ENCODE measurements around the gene NAA25. TPM values are rescaled to one million over a fixed set of nuclear protein-coding genes. Genes with fewer than 3 reads are reported as not detected.
"Not testable (repeated sequence)": the region's sequence is repeated elsewhere in the genome, so short reads cannot be mapped to it uniquely, and the experiment has no call there.

Gene NAA25
- polyA plus RNA-seq, 3 donors from 2014 or later = 3.9 to 20.3 (median 9.4) TPM

GRCh38 chr12:112022241-112023016, 86.2 kb downstream of the NAA25 start:
- Mint-ChIP-seq H3K4me1 (peaks cover 20 to 31% of the 10 kb centered on the region in 2 donors), H3K27ac (peak overlapping the region in 4 of 6 donors; percentile 14 to 76 (median 56)), H3K9me3 (no peaks in the 10 kb centered on the region), H3K27me3 (ENCODE audit: low read depth in 3 of 3) (peaks cover 0 to 2% (median 2%) of the 10 kb centered on the region in 3 donors), H3K36me3 (peaks cover 8 to 21% (median 8%) of the 10 kb centered on the region in 3 donors), H3K4me3 (no peak overlapping the region)
- no peak for DNase-seq

GRCh38 chr12:112020947-112021457, 87.6 kb downstream of the NAA25 start:
- H3K4me3 Mint-ChIP-seq = no peak overlapping the region
- peak overlapping the region in 3 of 6 donors; percentile 13 to 53 (median 49) for H3K27ac Mint-ChIP-seq
- DNase-seq = no peak
- peaks cover 0 to 2% (median 2%) of the 10 kb centered on the region in 3 donors for H3K27me3 Mint-ChIP-seq (ENCODE audit: low read depth in 3 of 3)
- peaks cover 24 to 39% of the 10 kb centered on the region in 2 donors for H3K4me1 Mint-ChIP-seq
- peaks cover 12 to 31% (median 16%) of the 10 kb centered on the region in 3 donors for H3K36me3 Mint-ChIP-seq
- H3K9me3 Mint-ChIP-seq = no peaks in the 10 kb centered on the region

- Mint-ChIP-seq H3K4me3 (no peak overlapping the region), H3K36me3 (peaks cover 17 to 32% (median 25%) of the 10 kb centered on the region in 3 donors)
Measured at GRCh38 chr12:112018571-112019237, 89.9 kb downstream of the NAA25 start.

GRCh38 chr12:112017041-112017440, 91.5 kb downstream of the NAA25 start:
- H3K4me3 Mint-ChIP-seq = no peak overlapping the region
- no peak for DNase-seq
- no peaks in the 10 kb centered on the region for H3K9me3 Mint-ChIP-seq
- H3K27me3 Mint-ChIP-seq (ENCODE audit: low read depth in 3 of 3) = peaks cover 5 to 11% (median 7%) of the 10 kb centered on the region in 3 donors
- peaks cover 50 to 62% of the 10 kb centered on the region in 2 donors for H3K4me1 Mint-ChIP-seq
- peaks cover 10 to 25% (median 20%) of the 10 kb centered on the region in 3 donors for H3K36me3 Mint-ChIP-seq
- H3K27ac Mint-ChIP-seq = peak overlapping the region in 1 of 6 donors; percentile 58

More at GRCh38 chr12:112018571-112019237, 89.9 kb downstream of the NAA25 start:
- Mint-ChIP-seq H3K27ac (peak overlapping the region; percentile 1 to 70 (median 26)), H3K27me3 (ENCODE audit: low read depth in 3 of 3) (peaks cover 0 to 4% (median 2%) of the 10 kb centered on the region in 3 donors), H3K9me3 (no peaks in the 10 kb centered on the region), H3K4me1 (peaks cover 39 to 53% of the 10 kb centered on the region in 2 donors)
- DNase-seq = no peak

- Mint-ChIP-seq H3K27ac (peak overlapping the region in 4 of 6 donors; percentile 9 to 71 (median 54)), H3K36me3 (peaks cover 8 to 24% (median 20%) of the 10 kb centered on the region in 3 donors), H3K4me3 (peak overlapping the region; percentile 50 to 72 (median 63)), H3K27me3 (ENCODE audit: low read depth in 3 of 3) (peaks cover 5 to 10% (median 8%) of the 10 kb centered on the region in 3 donors), H3K9me3 (no peaks in the 10 kb centered on the region), H3K4me1 (peaks cover 58 to 73% of the 10 kb centered on the region in 2 donors)
- DNase-seq = no peak
Measured at GRCh38 chr12:112015938-112016337, 92.6 kb downstream of the NAA25 start.

GRCh38 chr12:112013601-112014402, 94.8 kb downstream of the NAA25 start:
- Mint-ChIP-seq H3K27me3 (ENCODE audit: low read depth in 3 of 3) (peaks cover 5 to 9% (median 8%) of the 10 kb centered on the region in 3 donors), H3K9me3 (no peaks in the 10 kb centered on the region), H3K4me1 (peaks cover 55 to 64% of the 10 kb centered on the region in 2 donors), H3K4me3 (peak overlapping the region; percentile 87 to 96 (median 94)), H3K36me3 (peaks cover 8 to 21% (median 20%) of the 10 kb centered on the region in 3 donors), H3K27ac (peak overlapping the region; percentile 82 to 98 (median 92))
- peak; percentile 16 to 49 (median 20) for DNase-seq

- H3K4me3 Mint-ChIP-seq = peak within 1 kb of the TSS; percentile 87 to 96 (median 94)
- peaks cover 48 to 56% of the 10 kb centered on the region in 2 donors for H3K4me1 Mint-ChIP-seq
Measured at GRCh38 chr12:112012775-112013600, 95.6 kb downstream of the NAA25 start, which contains the start of the genes ERP29 and TMEM116. Gene ERP29, plus strand, starts transcription at chr12:112013426. Its CDS starts 40 bp downstream, at chr12:112013466. Gene TMEM116, minus strand, starts transcription at chr12:112013165. Its CDS starts 7,895 bp downstream, at chr12:112005270.

GRCh38 chr12:112011685-112012084, 96.9 kb downstream of the NAA25 start:
- H3K4me1 Mint-ChIP-seq = peaks cover 45 to 48% of the 10 kb centered on the region in 2 donors

More at GRCh38 chr12:112012775-112013600, 95.6 kb downstream of the NAA25 start, which contains the start of the genes ERP29 and TMEM116:
- Mint-ChIP-seq H3K36me3 (peaks cover 8 to 17% (median 15%) of the 10 kb centered on the region in 3 donors), H3K9me3 (no peaks in the 10 kb centered on the region), H3K27me3 (ENCODE audit: low read depth in 3 of 3) (peaks cover 5 to 9% (median 8%) of the 10 kb centered on the region in 3 donors), H3K27ac (peak within 1 kb of the TSS; percentile 91 to 98 (median 96))
- DNase-seq = peak; percentile 99

GRCh38 chr12:112010415-112011344, 97.9 kb downstream of the NAA25 start:
- H3K4me1 Mint-ChIP-seq = peaks cover 37 to 41% of the 10 kb centered on the region in 2 donors
- H3K4me3 Mint-ChIP-seq = peak overlapping the region in 2 of 5 donors; percentile 87 to 94
- no peaks in the 10 kb centered on the region for H3K9me3 Mint-ChIP-seq
- H3K27ac Mint-ChIP-seq = peak overlapping the region in 4 of 6 donors; percentile 91 to 98 (median 96)
- DNase-seq = no peak
- H3K27me3 Mint-ChIP-seq (ENCODE audit: low read depth in 3 of 3) = peaks cover 5 to 9% (median 8%) of the 10 kb centered on the region in 3 donors
- H3K36me3 Mint-ChIP-seq = peaks cover 1 to 5% (median 1%) of the 10 kb centered on the region in 3 donors

More at GRCh38 chr12:112011685-112012084, 96.9 kb downstream of the NAA25 start:
- no peak for DNase-seq
- Mint-ChIP-seq H3K9me3 (no peaks in the 10 kb centered on the region), H3K27me3 (ENCODE audit: low read depth in 3 of 3) (peaks cover 5 to 9% (median 8%) of the 10 kb centered on the region in 3 donors), H3K4me3 (peak overlapping the region; percentile 87 to 96 (median 94)), H3K27ac (peak overlapping the region; percentile 91 to 98 (median 96)), H3K36me3 (peaks cover 8 to 13% (median 10%) of the 10 kb centered on the region in 3 donors)

- H3K27me3 Mint-ChIP-seq (ENCODE audit: low read depth in 3 of 3); H3K27ac Mint-ChIP-seq; H3K36me3 Mint-ChIP-seq; H3K9me3 Mint-ChIP-seq; H3K4me3 Mint-ChIP-seq; DNase-seq: not testable (repeated sequence)
- H3K4me1 Mint-ChIP-seq = peaks cover 29 to 34% of the 10 kb centered on the region in 2 donors
Measured at GRCh38 chr12:112009596-112009995, 99.0 kb downstream of the NAA25 start.

GRCh38 chr12:112008918-112009317, 99.7 kb downstream of the NAA25 start:
- Mint-ChIP-seq H3K27me3 (ENCODE audit: low read depth in 3 of 3) (peaks cover 5 to 8% (median 7%) of the 10 kb centered on the region in 3 donors), H3K9me3 (no peaks in the 10 kb centered on the region), H3K4me1 (peaks cover 23 to 27% of the 10 kb centered on the region in 2 donors), H3K36me3 (peaks cover 0 to 3% (median 0%) of the 10 kb centered on the region in 3 donors), H3K27ac (peak overlapping the region in 2 of 6 donors; percentile 12 to 19), H3K4me3 (no peak overlapping the region)
- no peak for DNase-seq

Data from immature natural killer cell (primary cell).